EH (cell line): ENCODE data around the gene PTPN18.
"Not testable (repeated sequence)": the region's sequence is repeated elsewhere in the genome, so short reads cannot be mapped to it uniquely, and the experiment has no call there.

Experiments
- DNase-seq: peaks from one replicate; pipeline ENCODE4 v3.0.0-alpha.2; 2015; ENCODE audit warnings: low read depth

Gene PTPN18

GRCh38 chr2:130355578-130356431, at the start of gene PTPN18:
Gene PTPN18 (plus strand): TSS chr2:130356056. CDS start chr2:130356108, 52 bp downstream.
- peak; percentile 91 for DNase-seq

- DNase-seq, result no peak
Measured at GRCh38 chr2:130307850-130308249, 48.0 kb upstream of the PTPN18 start.

- no peak for DNase-seq
Measured at GRCh38 chr2:130310881-130311280, 45.0 kb upstream of the PTPN18 start.

GRCh38 chr2:130313812-130314334, 42.0 kb upstream of the PTPN18 start:
- DNase-seq, result no peak

- DNase-seq, result no peak
Measured at GRCh38 chr2:130314377-130314776, 41.5 kb upstream of the PTPN18 start.

GRCh38 chr2:130316596-130316995, 39.3 kb upstream of the PTPN18 start:
- DNase-seq, result no peak

- DNase-seq, result no peak
Measured at GRCh38 chr2:130318906-130319305, 37.0 kb upstream of the PTPN18 start.

- no peak for DNase-seq
Measured at GRCh38 chr2:130319536-130319935, 36.3 kb upstream of the PTPN18 start.

GRCh38 chr2:130327703-130328527, 27.9 kb upstream of the PTPN18 start:
- DNase-seq, result peak; percentile 81

GRCh38 chr2:130328710-130329109, 27.1 kb upstream of the PTPN18 start:
- no peak for DNase-seq

GRCh38 chr2:130332271-130333073, 23.4 kb upstream of the PTPN18 start:
- DNase-seq, result peak; percentile 85

GRCh38 chr2:130333253-130333652, 22.6 kb upstream of the PTPN18 start:
- DNase-seq, result not testable (repeated sequence)

- DNase-seq, result no peak
Measured at GRCh38 chr2:130334026-130334425, 21.8 kb upstream of the PTPN18 start.

GRCh38 chr2:130335226-130335625, 20.6 kb upstream of the PTPN18 start:
- DNase-seq, result no peak

GRCh38 chr2:130336150-130336876, 19.5 kb upstream of the PTPN18 start:
- no peak for DNase-seq

GRCh38 chr2:130336877-130337734, 18.8 kb upstream of the PTPN18 start:
- peak; percentile 87 for DNase-seq

GRCh38 chr2:130337735-130338325, 18.0 kb upstream of the PTPN18 start:
- peak; percentile 71 for DNase-seq

- DNase-seq, result no peak
Measured at GRCh38 chr2:130338793-130339345, 17.0 kb upstream of the PTPN18 start.
